Nephron (organoid): ENCODE data around the gene EXOC7.

Experiments
- H3K27ac Mint-ChIP-seq, 3 experiments: 2 replicates each; pipeline ENCODE4 v1.8.0; 2020; ENCODE audit warnings: mixed read lengths in 3 of 3, mild to moderate bottlenecking in 2 of 3, moderate library complexity in 1 of 3
- H3K27me3 Mint-ChIP-seq: 2 replicates; pipeline ENCODE4 v1.8.0; 2021; ENCODE audit warnings: low read depth, mild to moderate bottlenecking, moderate library complexity, mixed read lengths
- H3K36me3 Mint-ChIP-seq: 2 replicates; pipeline ENCODE4 v1.8.0; 2020; ENCODE audit warnings: low read depth, mixed read lengths
- H3K4me1 Mint-ChIP-seq: 2 replicates; pipeline ENCODE4 v1.8.0; 2020; ENCODE audit warnings: mixed read lengths
- H3K4me3 Mint-ChIP-seq, 3 experiments: 2 replicates each; pipeline ENCODE4 v1.8.0; 2020; ENCODE audit warnings: mild to moderate bottlenecking in 3 of 3, mixed read lengths in 3 of 3, moderate library complexity in 2 of 3
- H3K9me3 Mint-ChIP-seq: 2 replicates; pipeline ENCODE4 v1.8.0; 2020; ENCODE audit warnings: mixed read lengths
- TF ChIP-seq, protein P1 (sequence below), 3 experiments: fragments of 200-600 bp; sonication (generic); IDR thresholded peaks; one replicate each; pipeline ENCODE4 v1.5.0; 2021; ENCODE audit warnings: antibody characterized with exemption in 3 of 3; ENCODE audit not compliant: unreplicated experiment in 3 of 3

The EXOC7 gene

DNA sequence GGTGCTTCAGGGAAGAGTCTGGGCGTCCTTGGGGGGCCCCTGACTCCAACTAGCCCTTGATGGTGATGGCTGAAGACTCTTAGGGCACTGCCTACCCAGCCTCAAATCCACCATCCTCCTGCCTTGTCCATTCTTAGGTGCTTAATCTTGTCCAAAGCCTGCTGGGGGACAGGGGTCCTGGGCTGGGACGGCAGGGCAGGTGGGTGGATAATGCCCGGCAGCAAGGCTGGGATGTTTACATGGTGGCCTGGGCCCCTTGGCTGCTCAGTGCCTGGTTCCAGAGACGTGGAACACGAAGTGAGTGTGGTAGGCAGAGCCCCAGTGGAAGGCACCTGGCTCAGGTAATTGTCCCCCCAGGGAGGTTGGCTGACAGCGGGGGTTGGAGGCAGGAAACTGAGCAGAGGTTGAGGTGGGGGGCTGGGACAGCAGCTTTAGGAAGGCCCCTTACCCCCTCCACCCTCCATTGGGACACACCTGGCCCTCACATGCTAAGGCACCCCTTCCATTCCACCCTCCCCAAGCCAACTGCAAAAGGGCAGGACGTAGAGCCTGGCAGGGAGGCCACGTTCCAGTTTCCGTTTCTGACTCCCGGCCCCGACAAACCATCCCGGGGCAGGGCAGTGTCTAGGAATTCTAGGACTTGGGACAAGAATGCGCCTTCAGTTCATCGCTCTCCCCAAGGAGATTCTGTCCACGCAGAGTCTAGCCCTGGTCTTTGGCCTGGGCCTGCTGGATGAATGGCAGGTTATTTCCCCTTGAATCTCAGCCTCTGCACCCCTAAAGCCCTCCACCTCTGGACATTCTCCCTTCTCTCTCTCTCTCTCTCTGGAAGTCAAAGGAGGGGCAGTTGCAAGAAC, 35.5 kb upstream of the EXOC7 start:
- H3K36me3 Mint-ChIP-seq, result no peaks in the 10 kb centered on the region
- no peaks in the 10 kb centered on the region for H3K9me3 Mint-ChIP-seq
- H3K4me1 Mint-ChIP-seq, result peaks cover 50% of the 10 kb centered on the region
- TF ChIP-seq, protein P1, sequence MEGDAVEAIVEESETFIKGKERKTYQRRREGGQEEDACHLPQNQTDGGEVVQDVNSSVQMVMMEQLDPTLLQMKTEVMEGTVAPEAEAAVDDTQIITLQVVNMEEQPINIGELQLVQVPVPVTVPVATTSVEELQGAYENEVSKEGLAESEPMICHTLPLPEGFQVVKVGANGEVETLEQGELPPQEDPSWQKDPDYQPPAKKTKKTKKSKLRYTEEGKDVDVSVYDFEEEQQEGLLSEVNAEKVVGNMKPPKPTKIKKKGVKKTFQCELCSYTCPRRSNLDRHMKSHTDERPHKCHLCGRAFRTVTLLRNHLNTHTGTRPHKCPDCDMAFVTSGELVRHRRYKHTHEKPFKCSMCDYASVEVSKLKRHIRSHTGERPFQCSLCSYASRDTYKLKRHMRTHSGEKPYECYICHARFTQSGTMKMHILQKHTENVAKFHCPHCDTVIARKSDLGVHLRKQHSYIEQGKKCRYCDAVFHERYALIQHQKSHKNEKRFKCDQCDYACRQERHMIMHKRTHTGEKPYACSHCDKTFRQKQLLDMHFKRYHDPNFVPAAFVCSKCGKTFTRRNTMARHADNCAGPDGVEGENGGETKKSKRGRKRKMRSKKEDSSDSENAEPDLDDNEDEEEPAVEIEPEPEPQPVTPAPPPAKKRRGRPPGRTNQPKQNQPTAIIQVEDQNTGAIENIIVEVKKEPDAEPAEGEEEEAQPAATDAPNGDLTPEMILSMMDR (IDR thresholded peaks at IDR 0.05; ENCODE audit: unreplicated experiment in 3 of 3), result no peak
- peak overlapping the region; percentile 89 to 95 (median 93) for H3K27ac Mint-ChIP-seq
- peak overlapping the region; percentile 78 to 82 (median 82) for H3K4me3 Mint-ChIP-seq
- H3K27me3 Mint-ChIP-seq, result peaks cover 86% of the 10 kb centered on the region

DNA sequence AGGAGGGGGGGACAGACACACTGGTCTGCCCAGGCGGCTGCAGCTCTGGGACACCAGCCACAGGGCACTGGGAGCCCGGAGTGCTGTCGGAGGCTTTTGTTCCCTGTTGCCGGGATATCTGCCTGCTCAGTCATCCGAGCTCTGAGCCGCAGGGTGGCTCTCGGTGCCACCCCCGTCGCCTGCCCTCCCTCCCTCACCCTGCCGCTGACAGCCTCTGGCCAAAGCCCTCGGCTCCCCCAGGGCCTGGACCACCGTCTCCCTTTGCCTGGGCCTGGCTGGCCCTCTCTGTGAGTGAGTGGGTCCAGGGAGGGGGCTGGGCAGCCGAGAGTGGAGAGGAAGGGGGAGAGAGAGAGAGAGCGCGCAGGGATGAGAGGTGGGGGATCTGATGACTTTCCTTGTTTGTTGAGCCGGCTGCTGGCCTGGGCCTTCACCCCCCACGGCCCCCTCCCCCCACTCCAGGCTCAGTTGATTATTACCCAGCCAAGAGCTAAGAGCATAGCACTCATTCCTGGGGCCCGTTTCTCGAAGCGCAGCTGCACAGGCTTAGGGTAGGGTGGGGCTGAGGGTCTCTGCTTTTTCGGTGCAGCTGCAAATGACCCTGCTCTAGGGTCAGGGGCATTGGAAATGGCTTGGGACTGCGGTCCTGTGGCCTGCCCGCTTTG, 34.8 kb upstream of the EXOC7 start:
- peak overlapping the region; percentile 68 to 95 (median 89) for H3K27ac Mint-ChIP-seq
- peaks cover 2% of the 10 kb centered on the region for H3K36me3 Mint-ChIP-seq
- peak overlapping the region; percentile 14 to 78 (median 51) for H3K4me3 Mint-ChIP-seq
- peaks cover 52% of the 10 kb centered on the region for H3K4me1 Mint-ChIP-seq
- H3K9me3 Mint-ChIP-seq, result no peaks in the 10 kb centered on the region
- TF ChIP-seq, protein P1 (IDR thresholded peaks at IDR 0.05; ENCODE audit: unreplicated experiment in 3 of 3), result no peak
- peaks cover 87% of the 10 kb centered on the region for H3K27me3 Mint-ChIP-seq

DNA sequence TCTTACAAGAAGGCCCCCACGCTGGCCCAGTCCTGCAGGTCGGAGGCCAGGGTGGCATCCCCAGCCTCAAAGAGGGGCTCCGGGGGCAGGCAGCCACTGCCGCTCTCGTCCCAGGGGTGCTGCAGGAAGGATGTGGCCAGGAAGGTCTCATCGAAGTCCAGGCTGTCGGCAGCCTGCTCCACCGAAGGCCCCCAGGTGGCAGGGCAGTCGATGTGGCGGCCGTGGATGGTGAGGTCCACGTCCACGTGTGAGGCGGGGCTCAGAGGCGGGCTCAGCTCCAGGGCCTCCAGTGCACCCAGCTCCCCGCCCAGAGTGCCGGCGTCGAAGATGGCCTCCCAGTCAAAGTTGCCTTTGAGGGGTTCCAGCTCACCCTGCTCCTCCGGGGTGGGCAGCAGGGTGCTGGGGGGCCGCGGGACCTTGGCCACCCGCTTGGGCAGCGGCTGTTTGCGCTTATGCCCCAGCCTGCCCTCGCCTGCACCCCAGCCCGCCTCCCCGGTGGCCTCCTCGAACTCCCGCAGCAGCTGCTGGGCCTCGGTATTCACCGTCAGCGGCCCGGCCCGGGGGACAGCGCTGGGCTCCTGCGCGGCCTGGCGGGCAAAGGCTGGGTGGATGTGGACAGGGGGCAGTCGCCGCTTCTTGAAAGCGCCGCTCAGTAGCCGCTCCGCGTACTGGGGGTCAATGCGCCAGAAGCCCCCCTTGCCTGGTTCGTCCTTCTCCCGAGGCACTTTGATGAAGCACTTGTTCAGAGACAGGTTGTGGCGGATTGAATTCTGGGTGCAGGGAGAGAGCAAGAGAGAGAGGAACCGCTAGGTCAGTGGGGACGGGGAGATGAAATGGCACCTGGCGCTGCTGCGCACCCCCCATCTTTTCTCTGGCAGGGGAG, 34.0 kb upstream of the EXOC7 start:
- H3K27ac Mint-ChIP-seq, result peak overlapping the region; percentile 68 to 95 (median 89)
- no peaks in the 10 kb centered on the region for H3K9me3 Mint-ChIP-seq
- TF ChIP-seq, protein P1 (IDR thresholded peaks at IDR 0.05; ENCODE audit: unreplicated experiment in 3 of 3), result no peak
- peaks cover 45% of the 10 kb centered on the region for H3K4me1 Mint-ChIP-seq
- peak overlapping the region; percentile 14 to 65 (median 40) for H3K4me3 Mint-ChIP-seq
- peaks cover 3% of the 10 kb centered on the region for H3K36me3 Mint-ChIP-seq
- H3K27me3 Mint-ChIP-seq, result peaks cover 88% of the 10 kb centered on the region

DNA sequence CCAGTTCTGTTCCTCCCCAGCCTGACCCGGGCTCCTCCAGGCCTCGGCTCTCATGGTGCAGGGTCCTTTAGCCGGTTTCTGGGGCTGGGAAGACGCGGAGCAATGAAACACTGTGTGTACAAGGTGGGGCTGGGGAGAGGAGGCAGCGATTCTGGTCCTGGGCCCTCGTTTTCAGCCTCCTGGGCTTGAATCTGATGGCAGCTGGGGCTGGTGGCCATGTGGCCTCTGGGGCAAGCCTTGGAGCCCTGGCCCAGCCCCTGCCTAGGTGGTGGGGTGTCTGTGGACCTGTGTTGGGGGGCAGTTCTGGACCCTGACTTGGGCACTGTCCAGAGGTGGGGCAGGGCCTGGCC, 33.4 kb upstream of the EXOC7 start:
- peaks cover 3% of the 10 kb centered on the region for H3K36me3 Mint-ChIP-seq
- H3K9me3 Mint-ChIP-seq, result no peaks in the 10 kb centered on the region
- peaks cover 39% of the 10 kb centered on the region for H3K4me1 Mint-ChIP-seq
- H3K4me3 Mint-ChIP-seq, result peak overlapping the region in 1 of 3 experiments; percentile 8
- TF ChIP-seq, protein P1 (IDR thresholded peaks at IDR 0.05; ENCODE audit: unreplicated experiment in 3 of 3), result no peak
- peaks cover 84% of the 10 kb centered on the region for H3K27me3 Mint-ChIP-seq
- peak overlapping the region; percentile 23 to 61 (median 56) for H3K27ac Mint-ChIP-seq

DNA sequence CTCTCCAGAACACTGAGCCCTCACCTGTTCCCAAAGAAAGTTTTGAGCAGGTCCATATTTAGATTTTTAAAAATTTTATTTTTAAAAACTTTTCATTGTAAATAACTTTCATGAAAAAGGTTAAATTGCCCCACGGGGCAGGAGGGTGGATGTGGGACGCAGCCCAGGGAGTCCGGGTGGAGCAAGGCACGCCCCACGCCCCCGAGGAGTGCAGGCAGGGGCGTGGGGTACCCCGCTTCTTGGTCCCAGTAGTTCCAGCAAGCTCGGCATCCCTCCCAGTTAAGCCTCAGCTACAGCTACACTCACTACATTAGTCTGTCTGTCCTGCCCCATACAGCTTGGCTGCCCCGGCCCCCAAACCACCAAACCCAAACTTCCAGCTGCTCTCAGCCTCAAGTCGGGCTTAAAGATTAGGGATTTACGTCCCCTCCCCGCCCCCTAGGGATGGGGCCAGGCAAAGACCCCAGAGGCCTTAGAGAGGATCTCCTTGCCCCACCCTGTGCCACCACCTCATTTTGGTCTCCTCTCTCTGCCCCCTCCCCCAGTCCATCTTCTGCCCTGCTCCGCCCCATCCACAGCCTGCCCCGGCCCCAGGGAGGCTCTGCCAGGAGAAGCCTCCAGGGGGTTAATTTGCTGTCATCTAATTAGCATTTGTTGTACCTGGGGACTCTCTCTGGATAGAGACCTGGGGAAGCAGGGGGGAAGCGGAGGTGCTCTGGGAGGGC, 32.9 kb upstream of the EXOC7 start:
- Mint-ChIP-seq H3K27me3 (peaks cover 84% of the 10 kb centered on the region), H3K36me3 (peaks cover 3% of the 10 kb centered on the region), H3K27ac (peak overlapping the region; percentile 23 to 61 (median 56)), H3K9me3 (no peaks in the 10 kb centered on the region), H3K4me3 (peak overlapping the region in 1 of 3 experiments; percentile 8), H3K4me1 (peaks cover 36% of the 10 kb centered on the region)
- TF ChIP-seq, protein P1 (IDR thresholded peaks at IDR 0.05; ENCODE audit: unreplicated experiment in 3 of 3), result no peak
